GM18873 (cell line): ENCODE data around the gene VWA1.
A peak's percentile ranks its signal among the peaks of the same experiment; 100 is the strongest.

Source experiments
- ATAC-seq: cut with Tn5 transposase; IDR thresholded peaks from one replicate; pipeline ENCODE4 v1.9.1; 2021; ENCODE audit warnings: mild to moderate bottlenecking, moderate library complexity, moderate number of reproducible peaks; ENCODE audit not compliant: unreplicated experiment, low FRiP score

Gene VWA1, protein sequence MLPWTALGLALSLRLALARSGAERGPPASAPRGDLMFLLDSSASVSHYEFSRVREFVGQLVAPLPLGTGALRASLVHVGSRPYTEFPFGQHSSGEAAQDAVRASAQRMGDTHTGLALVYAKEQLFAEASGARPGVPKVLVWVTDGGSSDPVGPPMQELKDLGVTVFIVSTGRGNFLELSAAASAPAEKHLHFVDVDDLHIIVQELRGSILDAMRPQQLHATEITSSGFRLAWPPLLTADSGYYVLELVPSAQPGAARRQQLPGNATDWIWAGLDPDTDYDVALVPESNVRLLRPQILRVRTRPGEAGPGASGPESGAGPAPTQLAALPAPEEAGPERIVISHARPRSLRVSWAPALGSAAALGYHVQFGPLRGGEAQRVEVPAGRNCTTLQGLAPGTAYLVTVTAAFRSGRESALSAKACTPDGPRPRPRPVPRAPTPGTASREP

GRCh38 chr1:1435106-1435903 is at the start of gene VWA1:
TSS of gene VWA1 (plus strand) at chr1:1435690. CDS start at chr1:1435749, 59 bp downstream.
- no peak for ATAC-seq

DNA sequence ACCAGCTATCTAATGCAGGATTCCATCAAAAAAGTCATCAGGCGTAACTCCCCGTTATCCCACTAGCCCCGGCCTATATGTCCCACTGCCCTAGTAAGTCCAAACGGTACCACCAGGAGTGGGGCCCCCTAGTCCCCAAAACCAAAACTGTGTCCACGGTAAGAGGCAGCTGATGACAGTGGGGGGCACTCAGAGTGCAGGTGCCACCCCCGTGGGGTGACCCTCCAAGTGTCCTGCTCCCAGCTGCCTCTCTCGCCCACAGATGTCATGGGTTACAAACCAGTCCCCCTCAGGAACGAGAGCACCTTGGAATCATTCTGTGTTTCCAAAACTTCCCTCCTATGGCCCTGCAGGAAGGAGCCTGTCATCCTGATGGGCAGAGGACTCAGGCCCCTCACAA is 49.6 kb upstream of the VWA1 start:
- ATAC-seq, result no peak

- ATAC-seq, result no peak
Measured at GRCh38 chr1:1387098-1388077, 48.1 kb upstream of the VWA1 start.

GRCh38 chr1:1388078-1388472 is 47.4 kb upstream of the VWA1 start:
- no peak for ATAC-seq

- ATAC-seq, result no peak
Measured at GRCh38 chr1:1390675-1391074, 44.8 kb upstream of the VWA1 start.

DNA sequence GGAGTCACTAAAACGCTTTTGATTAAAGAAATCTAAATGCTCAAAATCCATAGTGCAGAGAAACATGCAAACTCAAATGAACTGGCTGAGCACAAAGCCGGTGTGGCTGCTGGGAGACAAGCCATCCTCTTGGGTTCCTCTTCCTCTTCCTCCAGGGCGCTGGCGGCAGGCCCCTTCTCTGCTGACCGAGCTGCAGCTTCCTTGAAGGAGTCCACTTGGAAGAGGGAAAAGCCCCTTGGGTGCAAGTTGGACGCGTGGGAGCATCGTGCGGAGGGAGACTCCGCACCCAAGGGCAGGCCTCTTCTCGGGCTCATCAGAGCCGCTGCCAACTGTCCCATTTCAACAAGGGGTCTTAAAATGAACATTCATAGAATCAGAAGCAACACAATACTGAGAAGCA is 44.3 kb upstream of the VWA1 start:
- ATAC-seq, result no peak

DNA sequence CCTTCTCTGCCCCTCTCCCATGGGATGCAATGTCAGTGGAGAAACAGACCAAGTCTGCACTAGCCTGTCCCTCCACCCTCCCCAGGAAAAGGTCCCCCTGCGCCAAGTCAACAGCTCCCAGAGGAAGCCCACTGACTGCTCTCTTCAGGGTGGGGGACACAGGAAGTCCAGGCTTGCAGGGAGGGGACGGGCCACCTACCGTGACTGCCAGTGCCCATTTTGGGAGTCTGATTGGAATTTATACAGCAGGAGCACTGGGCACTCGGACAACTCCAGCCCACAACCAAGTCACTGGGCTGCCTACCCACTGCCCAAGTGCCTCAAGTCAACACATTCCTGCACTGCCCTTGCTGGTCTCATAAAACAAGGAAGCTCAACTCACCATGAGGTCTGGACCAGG is 42.5 kb upstream of the VWA1 start:
- ATAC-seq, result no peak

- no peak for ATAC-seq
Measured at GRCh38 chr1:1393428-1393827, 42.1 kb upstream of the VWA1 start.

DNA sequence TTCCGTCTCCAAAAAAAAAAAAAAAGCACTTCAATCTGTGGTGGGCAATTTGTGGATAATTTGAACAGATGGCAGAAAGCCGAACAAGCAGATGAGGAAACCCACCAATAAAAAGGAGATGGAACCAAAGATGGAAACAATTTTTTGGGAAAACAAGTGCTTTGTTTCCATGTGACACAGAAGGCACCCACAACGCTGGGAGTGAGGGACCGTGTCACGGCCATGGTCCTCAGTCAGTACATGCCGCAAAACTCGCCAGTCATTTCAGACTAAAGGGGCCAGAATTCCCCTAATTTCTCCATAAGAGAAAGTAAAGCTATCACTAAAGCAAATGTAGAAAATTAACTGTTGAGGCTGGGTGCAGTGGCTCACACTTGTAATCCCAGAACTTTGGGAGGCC is 41.4 kb upstream of the VWA1 start:
- ATAC-seq, result no peak

DNA sequence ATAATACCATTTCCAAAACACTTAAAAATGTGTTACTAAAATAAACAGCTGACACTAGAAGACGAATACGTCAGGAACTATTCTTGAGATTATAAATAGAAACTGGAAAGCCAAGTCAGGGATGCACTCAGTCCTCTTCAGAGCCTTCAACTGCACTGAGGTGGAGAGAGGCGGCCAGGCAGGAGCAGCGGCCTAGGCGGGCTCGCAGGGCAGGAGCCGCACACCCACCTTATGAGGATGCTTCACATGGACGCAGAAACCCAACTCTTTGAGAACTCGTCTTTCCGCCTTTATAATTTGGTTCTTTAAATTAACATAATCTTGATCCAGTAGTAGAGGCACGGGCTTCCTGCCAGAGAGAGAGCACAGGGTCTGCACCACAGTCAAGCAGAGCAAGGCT is 40.3 kb upstream of the VWA1 start:
- no peak for ATAC-seq

DNA sequence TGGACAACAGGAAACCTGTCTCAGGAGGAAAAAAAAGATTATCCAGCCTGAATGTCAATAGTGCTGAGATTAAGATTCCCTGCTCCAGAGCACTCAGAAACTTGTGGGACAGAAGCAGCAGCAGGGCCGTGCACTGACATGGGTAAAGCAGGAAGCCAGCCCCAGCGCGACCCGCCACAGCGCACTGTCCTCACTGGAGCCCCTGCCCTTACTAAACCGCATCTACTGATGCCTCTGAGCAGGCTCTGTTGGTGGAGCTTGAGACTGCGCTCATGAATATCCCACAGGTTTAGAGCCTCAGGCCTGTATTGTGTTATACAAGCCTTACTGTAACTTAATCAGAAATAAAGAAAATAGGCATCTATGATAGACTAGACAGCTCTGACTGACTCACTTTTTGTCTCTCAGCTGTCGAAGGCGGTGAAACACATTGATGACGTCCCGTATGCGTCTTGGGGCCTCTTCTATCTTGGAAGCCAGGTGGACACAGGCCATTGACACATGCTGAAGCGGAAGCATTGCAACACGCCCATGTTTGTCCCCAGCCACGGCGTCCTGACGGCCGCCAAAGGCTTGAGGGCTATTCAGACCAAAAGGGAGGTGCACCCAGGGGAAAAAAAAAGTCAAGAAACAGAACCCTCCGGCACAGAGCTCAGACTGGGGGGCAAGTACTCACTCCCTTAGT is 37.5 kb upstream of the VWA1 start:
- ATAC-seq, result no peak

- peak; percentile 21 for ATAC-seq
Measured at GRCh38 chr1:1398677-1399186, 36.8 kb upstream of the VWA1 start.

DNA sequence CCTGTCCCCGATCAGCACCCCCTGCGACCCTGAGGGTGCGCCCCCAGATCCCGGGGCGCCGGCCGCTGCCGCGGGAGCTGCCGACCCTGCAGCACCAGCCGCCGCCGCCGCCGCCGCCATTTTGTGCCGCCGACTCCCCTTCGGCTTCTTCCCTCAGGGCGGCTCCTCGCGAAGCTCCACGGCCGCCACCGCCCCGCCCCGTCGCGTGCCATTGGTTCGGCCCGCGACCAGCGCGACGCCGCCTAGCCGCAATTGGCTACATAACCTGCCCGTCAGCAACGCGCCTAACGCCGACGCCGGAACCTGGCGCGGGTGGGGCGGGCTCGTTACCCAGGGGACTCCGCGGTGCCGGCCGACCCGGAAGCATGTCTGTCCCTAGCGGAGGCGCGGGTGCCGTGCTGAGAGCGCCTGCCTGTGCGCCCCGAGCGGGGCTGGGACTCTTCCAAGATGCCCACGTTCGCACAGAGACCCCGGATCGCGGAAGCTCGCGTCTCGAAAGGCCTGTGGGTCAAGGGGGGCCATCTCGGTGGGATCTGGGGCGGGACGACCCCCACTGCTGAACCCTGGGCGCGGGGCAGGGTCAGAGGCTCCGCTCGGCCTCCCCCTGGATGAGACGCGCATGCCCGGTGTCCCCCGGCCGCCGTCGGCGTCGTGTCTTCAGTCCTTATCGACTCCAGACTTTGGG is 36.2 kb upstream of the VWA1 start, which contains the start of gene CCNL2:
CCNL2 (minus strand) TSS at position 149 of the 685 bp plus-strand sequence; CDS start at position 120, 29 bp downstream.
- peak; percentile 79 for ATAC-seq

DNA sequence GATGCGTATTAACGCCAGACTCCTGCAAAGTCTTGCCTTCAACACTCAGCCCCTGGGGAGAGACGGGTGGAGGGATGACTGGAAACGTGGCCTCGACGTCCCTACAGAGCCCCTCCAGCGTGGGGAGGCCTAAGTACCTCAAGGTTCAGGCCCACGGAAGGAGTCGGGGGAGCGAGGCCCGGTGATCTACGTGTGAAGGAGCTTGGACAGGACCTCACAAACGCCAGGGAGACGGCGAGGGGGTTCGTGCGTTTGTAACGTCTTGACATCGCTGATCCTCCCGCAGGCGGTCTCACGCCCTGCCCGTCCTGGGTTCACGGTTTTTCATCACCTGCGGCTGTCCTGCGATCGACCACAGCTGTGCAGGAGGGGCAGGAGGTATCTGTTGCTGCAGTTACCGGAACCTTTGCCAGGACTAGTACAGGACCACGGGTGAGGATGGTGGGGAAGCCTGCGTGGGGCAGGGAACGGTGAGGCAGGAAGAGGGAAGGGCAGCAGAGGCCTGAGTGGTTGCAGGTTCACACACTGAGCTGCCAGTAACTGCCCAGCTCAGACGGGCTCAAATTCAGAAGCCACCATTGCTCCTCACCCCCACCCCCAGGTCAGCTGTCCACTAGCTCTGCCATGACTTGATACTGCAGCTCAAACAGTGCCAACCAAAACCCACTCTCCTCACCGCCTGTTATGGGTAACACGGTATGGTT is 35.5 kb upstream of the VWA1 start:
- ATAC-seq, result peak; percentile 5

DNA sequence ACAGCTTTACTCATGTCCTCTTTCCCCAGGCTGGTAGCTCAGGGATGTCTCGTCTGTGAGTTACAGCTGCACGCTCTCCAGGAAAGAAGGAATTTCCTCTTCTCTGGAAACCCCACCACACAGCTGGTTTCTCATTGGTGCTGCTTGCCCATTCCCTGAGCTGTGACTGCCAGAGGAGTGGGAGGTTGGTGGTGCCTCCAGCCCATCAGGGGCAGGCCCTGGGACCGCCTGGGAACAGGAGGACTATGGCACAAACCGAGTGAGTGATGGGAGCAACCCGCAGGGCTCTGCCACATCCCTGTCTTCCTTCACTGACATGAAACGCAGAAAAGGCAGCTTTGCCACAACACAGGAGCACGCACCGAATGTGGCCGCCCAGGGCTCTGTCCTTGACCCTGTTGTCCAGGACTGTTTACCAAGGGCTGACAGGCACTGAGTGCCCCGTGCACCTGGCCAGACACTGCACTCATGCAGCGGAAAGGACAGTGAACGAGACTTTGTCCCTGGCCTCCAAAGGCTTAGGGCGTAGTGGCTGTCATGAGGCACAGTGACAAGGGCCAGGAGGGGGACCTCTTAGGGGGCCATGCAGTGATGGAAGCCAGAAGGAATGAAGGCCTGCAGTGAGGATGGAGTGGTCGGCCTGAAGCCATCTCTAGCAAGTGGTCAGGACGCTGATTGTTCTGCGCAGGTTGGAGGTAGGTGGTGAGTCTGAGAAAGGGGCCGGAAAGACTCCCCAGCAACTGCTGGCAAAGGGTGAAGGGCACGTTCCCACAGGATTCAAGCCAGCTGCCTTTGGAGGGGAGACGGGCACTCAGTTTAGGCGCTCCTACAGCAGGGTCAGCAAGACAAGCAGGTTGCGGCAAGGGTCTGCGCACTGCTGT is 34.7 kb upstream of the VWA1 start:
- ATAC-seq, result no peak

DNA sequence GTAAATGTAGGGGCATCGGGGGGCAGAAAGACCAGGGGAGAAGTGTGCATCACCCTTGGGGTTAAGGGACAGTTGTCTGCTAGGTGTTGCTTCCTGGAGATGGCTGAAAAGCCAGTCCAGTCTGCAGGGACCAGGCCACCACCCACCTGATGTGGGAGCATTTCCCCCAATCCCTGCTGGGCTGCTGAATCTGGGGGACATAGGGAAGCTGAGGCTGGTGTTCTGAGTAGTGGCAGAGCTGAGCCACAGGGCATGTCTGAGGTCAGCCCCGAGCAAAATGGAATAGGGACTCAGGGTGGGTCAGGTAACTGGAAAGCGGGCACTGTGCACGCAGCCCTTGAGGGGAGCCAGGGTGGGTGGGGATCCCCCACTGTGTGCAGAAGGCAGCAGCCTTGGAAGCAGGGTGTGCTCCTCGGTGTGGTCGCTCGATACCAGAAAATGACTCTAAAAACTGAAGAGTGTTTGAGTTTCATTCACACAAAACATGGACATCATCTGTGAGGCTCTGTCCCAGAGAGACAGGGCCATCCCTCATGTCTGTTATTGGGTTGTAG is 34.0 kb upstream of the VWA1 start:
- no peak for ATAC-seq
